Left renal cortex interstitium (tissue), 4 donors: ENCODE data around the gene ALDH8A1. TPM values are rescaled to one million over a fixed set of nuclear protein-coding genes. Genes with fewer than 3 reads are reported as not detected.
"Not testable (repeated sequence)": the region's sequence is repeated elsewhere in the genome, so short reads cannot be mapped to it uniquely, and the experiment has no call there.

Experiments used
- DNase-seq, 4 donors: peaks; one replicate each; pipeline ENCODE4 v3.0.0-alpha.2; 2013; ENCODE audit warnings: low read depth in 4 of 4, low spot score in 2 of 4, missing footprints in 1 of 4
- polyA plus RNA-seq, 4 donors: library from polyadenylated mRNA; unstranded; fragments of 120-200 nt; gene quantifications; one replicate each; pipeline ENCODE4 v1.2.1, GENCODE V29; 2013; ENCODE audit not compliant: insufficient read length in 4 of 4

Gene ALDH8A1
- polyA plus RNA-seq, 4 donors: 19.7 to 34.5 (median 30.5) TPM

DNA sequence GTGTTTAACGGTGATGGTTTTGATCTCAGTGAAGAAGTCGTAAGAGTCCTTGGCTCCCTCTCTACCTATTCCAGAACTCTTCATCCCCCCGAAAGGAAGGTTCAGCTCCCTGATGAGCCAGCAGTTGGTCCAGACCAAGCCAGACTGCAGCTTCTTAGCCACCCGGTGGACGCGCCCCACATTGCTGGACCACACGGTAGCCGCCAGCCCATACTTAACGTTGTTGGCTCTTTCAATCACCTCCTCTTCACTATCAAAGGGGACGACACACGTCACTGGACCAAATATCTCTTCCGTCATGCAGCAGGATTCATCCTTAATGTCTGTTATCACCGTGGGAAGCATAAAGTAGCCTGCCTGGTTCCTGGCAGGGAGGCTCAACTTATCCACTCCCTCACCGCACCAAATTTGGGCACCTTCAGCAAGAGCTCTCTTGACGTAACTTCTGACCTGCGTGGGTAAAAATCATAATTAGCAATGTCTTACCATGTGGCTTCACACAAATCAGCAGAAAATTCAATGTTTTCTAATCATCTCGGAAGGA is 31.4 kb downstream of the ALDH8A1 start:
- no peak for DNase-seq

DNA sequence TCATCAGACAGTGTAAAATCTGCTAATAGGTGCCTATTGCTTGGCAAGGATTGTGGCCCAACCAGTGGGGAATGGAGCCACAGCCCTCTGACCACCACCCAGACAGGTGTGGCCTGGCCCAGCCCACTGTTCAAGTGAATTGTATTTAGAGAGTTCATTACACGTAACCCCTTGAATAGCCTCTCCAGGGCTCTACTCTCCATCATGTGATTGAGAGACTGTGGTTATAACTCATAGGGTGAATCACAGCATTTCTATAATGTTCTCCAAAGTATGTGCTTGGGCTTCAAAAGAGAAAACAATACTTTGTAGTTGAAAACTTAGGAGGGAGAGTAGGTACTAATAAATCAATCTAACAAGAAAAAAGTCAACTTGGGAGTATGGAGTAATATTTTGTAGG is 38.4 kb downstream of the ALDH8A1 start:
- no peak for DNase-seq

DNA sequence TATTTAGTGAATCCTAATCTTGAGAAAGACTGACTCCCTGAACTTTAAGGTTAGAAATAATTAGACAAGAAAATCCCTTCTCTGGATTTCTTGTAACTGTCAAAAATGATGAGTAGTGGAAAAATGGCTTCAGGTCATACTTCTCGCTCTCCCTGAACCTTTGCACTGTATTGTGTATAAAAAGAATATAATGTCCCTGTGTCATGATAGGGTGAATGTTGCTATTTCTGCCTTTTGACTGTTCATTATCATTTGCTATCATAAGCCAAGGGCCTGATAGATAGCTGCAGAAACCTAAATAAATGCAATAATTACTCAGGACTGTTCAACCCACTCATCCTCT is 39.3 kb downstream of the ALDH8A1 start:
- DNase-seq: no peak

GRCh38 chr6:134909701-134910592 is 40.0 kb downstream of the ALDH8A1 start:
- DNase-seq: no peak

- DNase-seq: peak in 2 of 4 donors; percentile 11 to 17
Measured at GRCh38 chr6:134908906-134909516, 40.9 kb downstream of the ALDH8A1 start.

- DNase-seq: not testable (repeated sequence)
Measured at GRCh38 chr6:134904731-134905130, 45.2 kb downstream of the ALDH8A1 start.

GRCh38 chr6:134903448-134903847 is 46.5 kb downstream of the ALDH8A1 start:
- DNase-seq: no peak

DNA sequence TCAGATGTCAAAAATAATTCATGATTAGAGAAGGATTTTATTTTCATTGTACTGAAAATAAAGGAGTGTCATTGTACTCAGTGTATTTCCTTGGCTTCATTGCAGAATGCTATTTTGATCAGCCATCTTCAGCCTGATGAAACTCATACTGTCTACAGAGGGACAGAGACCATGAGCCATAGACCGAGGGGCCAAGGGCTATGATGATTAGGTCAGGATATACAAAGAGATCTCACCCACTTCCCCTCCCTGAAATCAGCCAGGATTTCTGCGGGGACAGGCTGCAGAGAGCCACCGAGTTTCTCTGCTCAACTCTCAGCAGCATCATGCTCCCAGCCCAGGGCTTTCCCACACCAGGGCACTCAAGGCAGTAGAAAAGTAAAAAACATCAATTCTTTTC is 47.0 kb downstream of the ALDH8A1 start:
- no peak for DNase-seq

DNA sequence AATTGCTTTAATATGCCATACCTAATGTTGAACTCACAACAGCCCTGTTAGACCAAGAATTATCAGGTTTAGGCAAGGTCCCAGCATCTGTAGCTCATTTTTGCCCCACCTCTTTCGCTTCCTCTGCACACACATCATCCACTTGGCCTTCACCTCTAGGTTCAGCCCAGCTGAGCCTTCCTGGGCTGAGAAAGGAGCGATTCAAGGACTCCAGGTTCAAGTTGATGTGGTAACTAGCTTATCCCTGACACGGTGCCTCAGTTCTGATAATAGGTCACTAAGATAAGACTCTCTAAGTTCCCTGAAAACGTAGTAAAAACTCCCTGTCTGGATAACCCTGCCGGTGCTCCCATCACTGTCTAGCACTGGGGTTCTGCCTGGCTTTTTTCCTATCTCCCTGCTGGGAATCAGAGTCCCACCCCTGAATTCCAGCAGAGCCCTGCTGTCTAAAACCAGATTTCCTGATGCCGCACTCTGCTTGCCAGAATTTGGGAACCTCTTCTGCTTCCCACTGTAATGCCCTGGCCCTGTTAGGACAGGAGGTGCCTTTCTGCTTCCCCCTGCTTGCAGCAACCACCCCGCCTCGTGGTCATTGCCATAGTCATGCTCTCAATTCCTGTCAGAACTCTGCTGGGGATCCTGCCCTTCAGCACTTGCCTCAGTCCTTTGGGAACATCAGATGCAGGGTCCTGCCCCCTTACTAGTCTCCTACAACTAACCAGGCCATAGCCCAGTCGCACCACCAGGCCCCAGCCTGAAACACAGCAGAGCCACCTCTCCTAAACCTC is 47.6 kb downstream of the ALDH8A1 start:
- no peak for DNase-seq

GRCh38 chr6:134898575-134898974 is 51.3 kb downstream of the ALDH8A1 start:
- no peak for DNase-seq

DNA sequence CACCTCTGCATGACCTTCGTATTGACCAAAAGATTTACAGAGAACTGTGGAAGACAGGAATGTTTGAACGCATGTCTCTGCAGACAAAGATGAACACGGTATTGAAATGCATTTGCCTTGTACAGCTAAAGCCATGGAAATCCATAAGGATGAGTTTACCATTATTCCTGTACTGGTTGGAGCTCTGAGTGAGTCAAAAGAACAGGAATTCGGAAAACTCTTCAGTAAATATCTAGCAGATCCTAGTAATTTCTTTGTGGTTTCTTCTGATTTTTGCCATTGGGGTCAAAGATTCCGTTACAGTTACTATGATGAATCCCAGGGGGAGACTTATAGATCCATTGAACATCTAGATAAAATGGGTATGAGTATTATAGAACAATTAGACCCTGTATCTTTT is 51.7 kb downstream of the ALDH8A1 start:
- DNase-seq: not testable (repeated sequence)

DNA sequence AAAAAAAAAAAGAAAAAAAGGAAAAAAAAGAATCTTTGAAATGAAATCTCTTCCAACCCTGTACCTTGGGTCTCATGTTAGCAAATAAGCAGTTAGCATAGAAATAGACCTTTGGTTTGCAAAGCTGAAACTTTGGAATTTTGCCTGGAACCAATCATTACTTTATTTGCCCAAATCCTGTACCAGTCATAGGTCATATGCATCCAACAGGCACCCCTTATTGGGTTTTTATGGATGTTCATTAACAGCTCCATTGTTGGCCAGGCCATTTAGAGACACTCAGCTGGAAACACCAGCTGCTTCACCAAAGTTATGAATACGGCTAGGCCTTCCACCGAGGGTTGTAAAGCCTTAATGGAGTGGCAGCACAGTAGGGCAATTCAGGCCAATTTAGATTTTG is 53.0 kb downstream of the ALDH8A1 start:
- DNase-seq: no peak

- DNase-seq: no peak
Measured at GRCh38 chr6:134894800-134895199, 55.1 kb downstream of the ALDH8A1 start.

- DNase-seq: no peak
Measured at GRCh38 chr6:134892362-134892761, 57.5 kb downstream of the ALDH8A1 start.

DNA sequence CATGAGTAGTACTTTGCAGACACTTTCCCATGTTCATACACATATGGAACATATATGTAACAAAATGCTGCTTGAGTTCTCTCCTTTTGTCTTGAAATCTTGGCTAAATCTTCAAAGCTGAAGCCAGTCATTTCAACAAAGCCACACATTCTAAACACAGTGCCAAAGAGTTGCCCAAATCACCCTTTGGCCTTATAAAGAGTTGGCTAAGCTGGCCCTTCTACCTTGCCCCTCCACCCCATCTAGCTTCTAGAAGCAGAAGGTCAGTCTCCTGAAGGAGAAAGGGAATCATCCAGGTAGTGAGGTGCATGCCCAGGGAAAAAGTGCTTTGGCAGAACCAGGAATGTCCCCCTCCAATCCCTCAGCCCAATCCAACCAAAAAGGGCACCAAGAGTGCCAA is 58.3 kb downstream of the ALDH8A1 start:
- DNase-seq: no peak

- no peak for DNase-seq
Measured at GRCh38 chr6:134888316-134888715, 61.6 kb downstream of the ALDH8A1 start.

GRCh38 chr6:134884752-134885151 is 65.1 kb downstream of the ALDH8A1 start:
- DNase-seq: no peak

GRCh38 chr6:134883314-134883713 is 66.6 kb downstream of the ALDH8A1 start:
- DNase-seq: no peak

DNA sequence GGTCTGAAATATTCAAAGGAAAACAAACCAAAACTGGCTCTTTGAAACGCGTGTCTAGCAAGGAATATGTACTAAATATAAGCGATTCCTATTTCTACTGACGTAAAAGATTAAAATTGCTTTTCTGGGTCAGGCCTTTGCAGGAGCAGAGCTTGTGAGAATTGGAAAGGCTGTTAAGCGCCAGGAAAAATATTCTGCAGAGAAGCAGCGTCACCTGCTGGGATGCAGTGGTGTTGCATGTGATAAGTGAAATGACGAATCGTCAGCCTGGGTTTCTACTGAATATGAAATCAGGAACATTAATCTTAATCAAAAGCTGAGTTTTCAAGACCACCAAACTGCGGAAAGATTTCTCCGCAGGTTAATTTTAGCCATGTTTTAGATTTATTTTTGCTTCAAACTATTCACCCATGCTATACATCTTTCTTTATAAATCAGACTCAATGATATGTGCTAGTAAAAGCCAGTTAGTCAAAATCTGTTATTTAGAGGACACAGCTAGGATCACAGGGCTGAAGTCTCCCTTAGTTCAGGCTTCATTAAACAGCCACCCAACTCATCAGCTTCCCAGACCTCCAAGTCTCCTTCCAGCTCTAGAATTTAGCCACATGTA is 67.4 kb downstream of the ALDH8A1 start:
- DNase-seq: peak in 2 of 4 donors; percentile 39 to 60

DNA sequence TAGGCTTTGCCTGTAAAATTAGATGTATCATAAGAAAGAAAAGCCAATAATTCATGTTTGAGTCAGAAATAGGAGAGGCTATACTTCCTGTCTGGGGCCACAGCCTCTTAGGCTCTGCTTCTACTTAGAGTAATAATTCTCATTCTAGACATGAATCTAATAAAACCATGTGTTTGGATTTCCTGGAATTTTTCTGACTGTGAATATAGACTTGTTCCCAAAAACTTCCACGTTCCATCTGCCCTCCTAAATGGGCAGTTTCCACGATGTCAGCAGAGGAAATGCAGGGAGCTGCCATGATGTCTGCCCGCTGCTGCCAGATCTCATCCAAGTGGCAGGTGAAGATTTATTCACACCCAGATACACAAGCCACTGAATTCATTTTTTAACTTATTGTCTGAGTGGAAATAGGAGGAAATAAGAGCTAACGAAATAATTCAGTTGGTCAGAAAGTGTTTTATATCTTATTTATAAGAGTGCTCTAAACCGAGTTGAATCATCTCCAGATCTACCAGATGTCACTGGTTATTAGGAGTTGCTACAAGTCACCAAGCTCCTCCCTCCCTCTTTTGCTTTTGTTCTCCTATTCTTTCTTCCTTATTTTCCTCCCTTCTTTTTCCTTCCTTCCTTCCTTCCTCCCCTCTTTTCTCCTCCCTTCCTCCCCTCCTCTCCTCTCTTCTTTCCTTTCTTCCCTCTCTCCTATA is 69.3 kb downstream of the ALDH8A1 start:
- peak in 1 of 4 donors; percentile 8 for DNase-seq
